Coronary artery (tissue), 2 donors: ENCODE data around the gene SIGLEC12.

Experiments used
- DNase-seq: peaks from one replicate; pipeline ENCODE4 v3.0.0-alpha.2; 2017; ENCODE audit warnings: low spot score
- H3K27ac ChIP-seq, 2 donors: fragments of 200-600 bp; sonication (generic); one replicate each; pipeline ENCODE4 v1.5.1; 2016 to 2019
- H3K4me3 ChIP-seq: fragments of 200-600 bp; sonication (generic); 2 replicates; pipeline ENCODE4 v1.5.1; 2016; ENCODE audit warnings: mild to moderate bottlenecking, moderate library complexity
- TF ChIP-seq, protein P1 (sequence below): fragments of 200-600 bp; sonication (generic); IDR thresholded peaks from one replicate; pipeline ENCODE4 v1.5.1; 2019; ENCODE audit warnings: antibody characterized with exemption

The SIGLEC12 gene

DNA sequence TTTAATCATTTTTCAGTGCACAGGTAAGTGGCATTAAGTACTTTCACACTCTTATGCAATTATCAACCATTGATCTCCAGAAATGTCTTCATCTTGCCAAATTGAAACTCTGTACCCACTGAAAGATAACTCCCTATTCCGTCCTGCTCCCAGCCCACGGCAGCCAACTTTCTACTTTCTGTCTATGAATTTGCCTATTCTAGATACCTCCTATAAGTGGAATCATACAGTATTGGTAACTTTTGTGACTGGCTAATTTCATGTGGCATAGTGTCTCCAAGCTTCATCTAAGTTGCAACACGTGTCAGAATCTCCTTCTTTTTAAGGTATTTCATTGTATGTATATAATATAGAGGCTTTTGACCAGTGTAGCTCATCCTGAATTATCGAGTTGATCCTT, 29.0 kb downstream of the SIGLEC12 start:
- no peak for DNase-seq
- no peak overlapping the region for H3K4me3 ChIP-seq
- TF ChIP-seq, protein P1, sequence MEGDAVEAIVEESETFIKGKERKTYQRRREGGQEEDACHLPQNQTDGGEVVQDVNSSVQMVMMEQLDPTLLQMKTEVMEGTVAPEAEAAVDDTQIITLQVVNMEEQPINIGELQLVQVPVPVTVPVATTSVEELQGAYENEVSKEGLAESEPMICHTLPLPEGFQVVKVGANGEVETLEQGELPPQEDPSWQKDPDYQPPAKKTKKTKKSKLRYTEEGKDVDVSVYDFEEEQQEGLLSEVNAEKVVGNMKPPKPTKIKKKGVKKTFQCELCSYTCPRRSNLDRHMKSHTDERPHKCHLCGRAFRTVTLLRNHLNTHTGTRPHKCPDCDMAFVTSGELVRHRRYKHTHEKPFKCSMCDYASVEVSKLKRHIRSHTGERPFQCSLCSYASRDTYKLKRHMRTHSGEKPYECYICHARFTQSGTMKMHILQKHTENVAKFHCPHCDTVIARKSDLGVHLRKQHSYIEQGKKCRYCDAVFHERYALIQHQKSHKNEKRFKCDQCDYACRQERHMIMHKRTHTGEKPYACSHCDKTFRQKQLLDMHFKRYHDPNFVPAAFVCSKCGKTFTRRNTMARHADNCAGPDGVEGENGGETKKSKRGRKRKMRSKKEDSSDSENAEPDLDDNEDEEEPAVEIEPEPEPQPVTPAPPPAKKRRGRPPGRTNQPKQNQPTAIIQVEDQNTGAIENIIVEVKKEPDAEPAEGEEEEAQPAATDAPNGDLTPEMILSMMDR = no peak
- no peak overlapping the region for H3K27ac ChIP-seq

DNA sequence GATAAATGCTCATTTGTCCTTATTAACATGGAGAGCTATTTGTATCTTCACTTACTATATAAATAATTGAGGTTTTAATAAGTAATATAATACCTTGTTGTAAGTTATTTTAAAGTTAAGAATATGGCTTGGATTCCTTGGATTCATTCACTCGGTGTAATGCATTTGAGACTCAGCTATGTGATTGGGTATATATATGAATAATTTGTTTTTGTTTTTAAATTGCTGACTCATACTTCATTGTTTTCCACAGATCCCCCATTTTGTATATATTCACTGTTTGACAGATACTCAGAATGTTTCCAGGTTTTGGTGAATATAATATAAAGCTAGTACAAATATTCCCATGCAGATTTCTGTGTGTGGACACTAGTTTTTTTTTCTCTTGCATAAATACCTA, 30.1 kb downstream of the SIGLEC12 start:
- TF ChIP-seq, protein P1 = no peak

DNA sequence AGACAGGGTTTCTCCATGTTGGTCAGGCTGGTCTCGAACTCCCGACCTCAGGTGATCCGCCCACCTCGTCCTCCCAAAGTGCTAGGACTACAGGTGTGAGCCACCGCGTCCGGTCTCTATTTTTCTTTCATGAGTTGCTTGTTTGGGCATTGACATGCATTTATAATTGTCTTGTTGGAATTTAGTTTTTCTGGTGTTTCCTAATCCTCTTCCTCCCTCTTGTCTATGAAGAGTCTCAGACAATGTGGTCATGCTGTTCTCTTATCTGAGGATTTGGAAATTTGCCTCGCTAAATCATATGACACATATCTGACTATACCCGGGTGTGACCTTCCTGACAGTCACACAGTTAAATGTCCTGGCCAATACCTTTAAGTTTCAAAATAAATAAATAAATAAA, 30.6 kb downstream of the SIGLEC12 start:
- H3K4me3 ChIP-seq = no peak overlapping the region
- no peak for DNase-seq
- TF ChIP-seq, protein P1 = no peak
- H3K27ac ChIP-seq = no peak overlapping the region

More for the DNA sequence above, 30.1 kb downstream of the SIGLEC12 start:
- Histone ChIP-seq H3K27ac (no peak overlapping the region), H3K4me3 (no peak overlapping the region)
- DNase-seq = no peak

DNA sequence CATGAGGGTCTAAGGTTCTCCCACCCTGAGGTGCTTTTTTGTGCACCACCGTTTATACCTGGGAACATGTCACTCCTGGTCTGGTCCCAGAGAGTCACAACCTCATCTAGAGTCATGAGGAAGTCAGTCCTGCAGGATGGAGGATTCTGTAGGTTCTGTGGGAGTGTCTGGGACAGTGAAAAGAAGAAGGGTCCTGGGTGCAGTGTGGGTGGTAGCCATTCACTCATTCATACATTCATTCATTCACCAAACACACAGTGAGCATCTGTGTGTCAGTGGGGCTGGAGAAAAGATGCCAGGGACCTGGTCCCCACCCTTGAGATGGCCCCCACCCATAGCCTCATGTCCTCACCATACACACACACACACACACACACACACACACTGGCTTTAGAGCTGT, 32.0 kb downstream of the SIGLEC12 start:
- DNase-seq = no peak
- TF ChIP-seq, protein P1 = no peak
- Histone ChIP-seq H3K4me3 (no peak overlapping the region), H3K27ac (no peak overlapping the region)

DNA sequence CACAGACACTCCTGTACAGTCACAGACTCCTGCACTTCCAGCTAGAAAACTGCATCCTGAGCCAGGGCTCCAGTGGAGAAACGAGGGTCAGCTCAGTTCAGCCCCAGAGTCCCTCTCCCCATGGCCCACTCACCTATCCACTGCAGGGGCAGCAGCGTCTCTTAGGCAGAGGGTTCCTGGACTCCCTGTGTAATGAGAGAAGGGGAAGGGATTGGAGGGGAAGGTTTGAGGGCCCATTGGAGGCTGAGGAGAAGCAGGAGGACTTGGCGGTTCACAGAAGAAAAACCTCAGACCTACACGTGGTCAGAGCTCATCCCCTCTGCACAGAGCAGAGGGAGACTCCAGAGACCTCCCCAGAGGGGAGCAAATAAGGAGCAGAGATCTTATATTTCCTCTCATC, 32.4 kb downstream of the SIGLEC12 start:
- no peak overlapping the region for H3K27ac ChIP-seq
- TF ChIP-seq, protein P1 = no peak
- DNase-seq = no peak
- H3K4me3 ChIP-seq = no peak overlapping the region

DNA sequence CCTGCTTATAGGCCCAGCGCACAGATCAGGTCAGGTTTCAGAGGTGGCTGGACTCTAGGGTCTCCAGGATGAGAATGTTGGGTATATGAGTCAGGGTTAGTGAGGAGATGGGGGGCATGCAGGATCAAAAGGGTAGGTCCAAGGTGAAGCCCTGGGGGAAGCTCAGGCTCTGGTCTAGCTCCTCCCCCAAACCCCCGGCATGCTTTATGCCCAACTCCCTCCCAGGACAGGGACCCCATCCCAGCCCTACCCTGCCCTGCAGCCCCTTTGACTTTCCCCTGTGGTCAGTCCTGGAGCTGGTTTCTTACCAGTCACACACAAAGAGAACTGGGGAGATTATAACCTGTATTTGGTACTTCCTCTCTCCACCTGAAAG, 33.1 kb downstream of the SIGLEC12 start:
- no peak overlapping the region for H3K4me3 ChIP-seq
- TF ChIP-seq, protein P1 = no peak

DNA sequence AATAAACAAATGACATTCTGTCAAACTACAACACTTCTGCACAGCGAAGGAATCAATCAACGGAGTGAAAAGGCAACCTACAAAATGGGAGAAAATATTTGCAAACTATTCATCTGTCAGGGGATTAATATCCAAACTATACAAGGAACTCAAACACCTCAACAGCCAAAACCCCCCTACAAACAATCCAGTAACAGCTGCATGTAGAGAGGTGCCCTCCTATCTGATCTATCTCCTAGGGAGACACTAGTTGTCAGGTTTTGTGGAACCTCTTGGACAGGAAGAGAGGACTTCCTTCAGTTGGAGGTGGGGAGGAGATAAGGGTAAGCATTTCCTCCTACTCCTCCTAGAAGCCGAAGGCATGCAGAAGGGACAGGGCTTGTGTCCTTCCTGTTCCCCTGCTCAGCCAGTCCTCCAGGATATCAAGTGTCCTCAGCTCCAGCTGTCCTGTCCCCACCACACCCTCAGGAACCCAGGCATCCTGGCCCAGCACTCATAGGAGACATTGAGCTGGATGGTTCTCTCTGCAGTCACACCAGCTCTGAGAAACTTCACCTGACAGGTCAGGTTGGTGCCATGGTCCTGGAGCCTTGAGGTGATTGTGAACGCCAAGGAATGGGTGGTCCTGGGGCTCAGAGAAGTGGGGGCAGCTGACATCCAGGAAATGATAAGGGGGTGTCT, 33.6 kb downstream of the SIGLEC12 start:
- TF ChIP-seq, protein P1 = no peak
- Histone ChIP-seq H3K4me3 (no peak overlapping the region), H3K27ac (no peak overlapping the region)
- peak; percentile 46 for DNase-seq

More for the DNA sequence above, 33.1 kb downstream of the SIGLEC12 start:
- no peak overlapping the region for H3K27ac ChIP-seq
- DNase-seq = no peak
